Neural cell (in vitro differentiated cells): ENCODE measurements around the gene FAM120C. TPM values are rescaled to one million over a fixed set of nuclear protein-coding genes. Genes with fewer than 3 reads are reported as not detected.

ENCODE experiments used
- H2AFZ ChIP-seq: fragments of 200-600, 300-800 bp; sonication (generic), shearing (Covaris generic); 2 replicates; pipeline ENCODE4 v1.6.0; 2014; ENCODE audit warnings: low read depth, mild to moderate bottlenecking, antibody characterized with exemption, low read length, moderate library complexity
- H3F3A ChIP-seq: fragments of 200-600 bp; shearing (Covaris generic); 2 replicates; pipeline ENCODE4 v1.6.1; 2016; ENCODE audit warnings: mild to moderate bottlenecking, moderate library complexity, mixed read lengths, antibody characterized with exemption, low read length; ENCODE audit not compliant: insufficient read depth, poor library complexity, severe bottlenecking
- H3K27ac ChIP-seq: fragments of 200-600, 300-800 bp; sonication (generic), shearing (Covaris generic); 2 replicates; pipeline ENCODE4 v1.5.1; 2014; ENCODE audit warnings: mild to moderate bottlenecking, low read length, moderate library complexity
- H3K27me3 ChIP-seq: fragments of 300-800, 200-600 bp; sonication (generic), shearing (Covaris generic); 2 replicates; pipeline ENCODE4 v1.6.0; 2014; ENCODE audit warnings: mild to moderate bottlenecking, low read depth, low read length, moderate library complexity; ENCODE audit not compliant: insufficient read depth
- H3K36me3 ChIP-seq: fragments of 300-800, 200-600 bp; sonication (generic), shearing (Covaris generic); 2 replicates; pipeline ENCODE4 v1.5.1; 2014; ENCODE audit warnings: mild to moderate bottlenecking, antibody characterized with exemption, low read length, moderate library complexity; ENCODE audit not compliant: insufficient read depth
- H3K4me2 ChIP-seq: fragments of 300-800, 200-600 bp; sonication (generic), shearing (Covaris generic); 2 replicates; pipeline ENCODE4 v1.6.0; 2014; ENCODE audit warnings: mild to moderate bottlenecking, low read length
- H3K4me3 ChIP-seq: fragments of 300-800, 200-600 bp; sonication (generic), shearing (Covaris generic); 2 replicates; pipeline ENCODE4 v1.5.1; 2014; ENCODE audit warnings: mild to moderate bottlenecking, low read length, moderate library complexity
- H3K79me2 ChIP-seq: fragments of 200-600 bp; shearing (Covaris generic); replicated peaks from 2 replicates; pipeline ENCODE4 v1.6.0; 2014; ENCODE audit warnings: mild to moderate bottlenecking, low read length, moderate library complexity; ENCODE audit not compliant: insufficient read depth
- H3K9ac ChIP-seq: fragments of 300-800, 200-600 bp; sonication (generic), shearing (Covaris generic); 2 replicates; pipeline ENCODE4 v1.6.1; 2016; ENCODE audit warnings: mild to moderate bottlenecking, low read length, mixed read lengths
- H3K9me2 ChIP-seq: fragments of 200-600 bp; shearing (Covaris generic); 2 replicates; pipeline ENCODE4 v1.6.1; 2016; ENCODE audit warnings: mild to moderate bottlenecking, low read length, mixed read lengths; ENCODE audit not compliant: insufficient read depth
- H3K9me3 ChIP-seq: fragments of 200-600, 300-800 bp; sonication (generic), shearing (Covaris generic); 2 replicates; pipeline ENCODE4 v1.6.1; 2016; ENCODE audit warnings: mild to moderate bottlenecking, mixed run types, low read length, moderate library complexity, mixed read lengths
- H4K20me1 ChIP-seq: fragments of 200-600 bp; shearing (Covaris generic); 2 replicates; pipeline ENCODE4 v1.6.1; 2016; ENCODE audit warnings: mild to moderate bottlenecking, mixed run types; ENCODE audit not compliant: insufficient read depth
- EP300 ChIP-seq: fragments of 450-650 bp; conservative IDR thresholded peaks from 2 replicates; pipeline ENCODE4 v1.6.1; 2014; ENCODE audit warnings: antibody characterized with exemption, mild to moderate bottlenecking, moderate library complexity; ENCODE audit not compliant: poor library complexity, severe bottlenecking
- EZH2 ChIP-seq: fragments of 200-600, 300-800 bp; shearing (Covaris generic), sonication (generic); IDR thresholded peaks from 2 replicates; pipeline ENCODE4 v1.6.1; 2014; ENCODE audit warnings: antibody characterized with exemption, low read length, borderline replicate concordance, mild to moderate bottlenecking; ENCODE audit not compliant: insufficient read depth, poor library complexity, severe bottlenecking
- MXI1 ChIP-seq: fragments of 450-650 bp; conservative IDR thresholded peaks from 2 replicates; pipeline ENCODE4 v1.6.1; 2014; ENCODE audit warnings: antibody characterized with exemption, mild to moderate bottlenecking; ENCODE audit not compliant: poor library complexity, severe bottlenecking
- POLR2AphosphoS5 ChIP-seq: IDR thresholded peaks from 2 replicates; pipeline ENCODE4 v1.6.1; 2012
- RAD21 ChIP-seq: fragments of 450-650 bp; conservative IDR thresholded peaks from 2 replicates; pipeline ENCODE4 v1.6.1; 2014; ENCODE audit warnings: antibody characterized with exemption, mild to moderate bottlenecking, moderate library complexity
- SMC3 ChIP-seq: fragments of 450-650 bp; conservative IDR thresholded peaks from 2 replicates; pipeline ENCODE4 v1.6.1; 2014; ENCODE audit warnings: antibody characterized with exemption, mild to moderate bottlenecking, moderate library complexity; ENCODE audit not compliant: poor library complexity
- TAF1 ChIP-seq: IDR thresholded peaks from 2 replicates; pipeline ENCODE4 v1.6.1; 2012; ENCODE audit warnings: low read depth
- polyA plus RNA-seq: library from polyadenylated mRNA; depleted of rRNA; stranded (reverse); fragments of >200 nt; gene quantifications from 2 replicates; pipeline ENCODE4 v1.2.3, GENCODE V29; 2014
- TF ChIP-seq, protein P1 (sequence below): IDR thresholded peaks from 2 replicates; pipeline ENCODE4 v1.6.1; 2012; ENCODE audit warnings: borderline replicate concordance
- TF ChIP-seq, protein P2 (sequence below): fragments of 450-650 bp; IDR thresholded peaks from 2 replicates; pipeline ENCODE4 v1.5.1; 2014; ENCODE audit warnings: antibody characterized with exemption, mild to moderate bottlenecking, moderate library complexity; ENCODE audit not compliant: poor library complexity, severe bottlenecking

The FAM120C gene
- polyA plus RNA-seq, 1 donor from 2014 or later: 2.5 TPM

DNA sequence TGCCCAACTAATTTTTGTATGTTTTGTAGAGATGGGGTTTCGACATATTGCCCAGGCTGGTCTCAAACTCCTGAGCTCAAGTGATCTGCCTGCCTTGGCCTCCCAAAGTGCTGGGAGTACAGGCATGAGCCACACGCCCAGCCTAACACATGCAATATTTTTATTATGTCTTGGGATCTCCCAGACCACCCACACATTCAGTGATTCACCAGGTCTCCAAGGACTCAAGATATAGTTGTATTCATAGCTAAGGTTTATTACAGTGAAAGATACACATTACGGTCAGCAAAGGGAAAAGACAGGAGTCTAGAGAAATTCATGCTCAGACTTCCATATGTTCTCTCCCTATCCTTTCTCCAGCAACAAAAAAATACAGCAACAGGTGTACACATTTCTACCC, 25.5 kb upstream of the FAM120C start:
- Histone ChIP-seq H3K9me2 (no peaks in the 10 kb centered on the region), H3K9ac (no peak overlapping the region), H2AFZ (no peak overlapping the region), H3K27me3 (no peaks in the 10 kb centered on the region), H4K20me1 (no peaks in the 10 kb centered on the region), H3K79me2 (no peaks in the 10 kb centered on the region), H3F3A (no peaks in the 10 kb centered on the region), H3K9me3 (no peaks in the 10 kb centered on the region), H3K4me3 (no peak overlapping the region), H3K36me3 (no peaks in the 10 kb centered on the region), H3K27ac (no peak overlapping the region), H3K4me2 (no peak overlapping the region)
- TF ChIP-seq POLR2AphosphoS5: no peak

DNA sequence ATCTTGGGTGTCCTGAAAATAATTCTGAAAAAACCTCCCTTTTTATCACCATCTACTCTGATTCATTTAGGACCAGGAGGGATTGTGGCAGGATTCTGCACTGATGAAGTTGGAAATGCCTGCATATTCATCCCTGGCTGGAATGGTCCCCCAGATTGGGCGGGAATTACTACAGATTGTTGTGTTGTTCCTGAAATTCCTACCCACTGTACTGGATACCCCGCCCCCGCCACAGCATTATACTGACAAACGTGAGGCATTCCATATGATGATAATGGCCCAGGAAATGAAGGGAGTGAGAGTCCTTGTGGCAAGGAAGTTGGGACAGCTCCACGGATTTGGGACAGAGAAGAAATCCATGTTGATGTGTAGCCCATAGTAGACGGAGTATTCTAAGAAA, 15.2 kb upstream of the FAM120C start:
- Histone ChIP-seq H4K20me1 (no peaks in the 10 kb centered on the region), H3K27ac (no peak overlapping the region), H2AFZ (no peak overlapping the region), H3K9ac (no peak overlapping the region), H3K79me2 (no peaks in the 10 kb centered on the region), H3K27me3 (no peaks in the 10 kb centered on the region), H3K9me2 (no peaks in the 10 kb centered on the region), H3F3A (no peaks in the 10 kb centered on the region), H3K4me3 (no peak overlapping the region), H3K4me2 (no peak overlapping the region), H3K9me3 (no peaks in the 10 kb centered on the region), H3K36me3 (no peaks in the 10 kb centered on the region)
- TF ChIP-seq, protein P1, sequence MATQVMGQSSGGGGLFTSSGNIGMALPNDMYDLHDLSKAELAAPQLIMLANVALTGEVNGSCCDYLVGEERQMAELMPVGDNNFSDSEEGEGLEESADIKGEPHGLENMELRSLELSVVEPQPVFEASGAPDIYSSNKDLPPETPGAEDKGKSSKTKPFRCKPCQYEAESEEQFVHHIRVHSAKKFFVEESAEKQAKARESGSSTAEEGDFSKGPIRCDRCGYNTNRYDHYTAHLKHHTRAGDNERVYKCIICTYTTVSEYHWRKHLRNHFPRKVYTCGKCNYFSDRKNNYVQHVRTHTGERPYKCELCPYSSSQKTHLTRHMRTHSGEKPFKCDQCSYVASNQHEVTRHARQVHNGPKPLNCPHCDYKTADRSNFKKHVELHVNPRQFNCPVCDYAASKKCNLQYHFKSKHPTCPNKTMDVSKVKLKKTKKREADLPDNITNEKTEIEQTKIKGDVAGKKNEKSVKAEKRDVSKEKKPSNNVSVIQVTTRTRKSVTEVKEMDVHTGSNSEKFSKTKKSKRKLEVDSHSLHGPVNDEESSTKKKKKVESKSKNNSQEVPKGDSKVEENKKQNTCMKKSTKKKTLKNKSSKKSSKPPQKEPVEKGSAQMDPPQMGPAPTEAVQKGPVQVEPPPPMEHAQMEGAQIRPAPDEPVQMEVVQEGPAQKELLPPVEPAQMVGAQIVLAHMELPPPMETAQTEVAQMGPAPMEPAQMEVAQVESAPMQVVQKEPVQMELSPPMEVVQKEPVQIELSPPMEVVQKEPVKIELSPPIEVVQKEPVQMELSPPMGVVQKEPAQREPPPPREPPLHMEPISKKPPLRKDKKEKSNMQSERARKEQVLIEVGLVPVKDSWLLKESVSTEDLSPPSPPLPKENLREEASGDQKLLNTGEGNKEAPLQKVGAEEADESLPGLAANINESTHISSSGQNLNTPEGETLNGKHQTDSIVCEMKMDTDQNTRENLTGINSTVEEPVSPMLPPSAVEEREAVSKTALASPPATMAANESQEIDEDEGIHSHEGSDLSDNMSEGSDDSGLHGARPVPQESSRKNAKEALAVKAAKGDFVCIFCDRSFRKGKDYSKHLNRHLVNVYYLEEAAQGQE: no peak
- no peak for TF ChIP-seq SMC3
- no peak for TF ChIP-seq EZH2
- no peak for TF ChIP-seq TAF1
- TF ChIP-seq POLR2AphosphoS5: no peak
- TF ChIP-seq, protein P2, sequence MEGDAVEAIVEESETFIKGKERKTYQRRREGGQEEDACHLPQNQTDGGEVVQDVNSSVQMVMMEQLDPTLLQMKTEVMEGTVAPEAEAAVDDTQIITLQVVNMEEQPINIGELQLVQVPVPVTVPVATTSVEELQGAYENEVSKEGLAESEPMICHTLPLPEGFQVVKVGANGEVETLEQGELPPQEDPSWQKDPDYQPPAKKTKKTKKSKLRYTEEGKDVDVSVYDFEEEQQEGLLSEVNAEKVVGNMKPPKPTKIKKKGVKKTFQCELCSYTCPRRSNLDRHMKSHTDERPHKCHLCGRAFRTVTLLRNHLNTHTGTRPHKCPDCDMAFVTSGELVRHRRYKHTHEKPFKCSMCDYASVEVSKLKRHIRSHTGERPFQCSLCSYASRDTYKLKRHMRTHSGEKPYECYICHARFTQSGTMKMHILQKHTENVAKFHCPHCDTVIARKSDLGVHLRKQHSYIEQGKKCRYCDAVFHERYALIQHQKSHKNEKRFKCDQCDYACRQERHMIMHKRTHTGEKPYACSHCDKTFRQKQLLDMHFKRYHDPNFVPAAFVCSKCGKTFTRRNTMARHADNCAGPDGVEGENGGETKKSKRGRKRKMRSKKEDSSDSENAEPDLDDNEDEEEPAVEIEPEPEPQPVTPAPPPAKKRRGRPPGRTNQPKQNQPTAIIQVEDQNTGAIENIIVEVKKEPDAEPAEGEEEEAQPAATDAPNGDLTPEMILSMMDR: no peak
- no peak for TF ChIP-seq EP300
- TF ChIP-seq MXI1: no peak
- no peak for TF ChIP-seq RAD21

DNA sequence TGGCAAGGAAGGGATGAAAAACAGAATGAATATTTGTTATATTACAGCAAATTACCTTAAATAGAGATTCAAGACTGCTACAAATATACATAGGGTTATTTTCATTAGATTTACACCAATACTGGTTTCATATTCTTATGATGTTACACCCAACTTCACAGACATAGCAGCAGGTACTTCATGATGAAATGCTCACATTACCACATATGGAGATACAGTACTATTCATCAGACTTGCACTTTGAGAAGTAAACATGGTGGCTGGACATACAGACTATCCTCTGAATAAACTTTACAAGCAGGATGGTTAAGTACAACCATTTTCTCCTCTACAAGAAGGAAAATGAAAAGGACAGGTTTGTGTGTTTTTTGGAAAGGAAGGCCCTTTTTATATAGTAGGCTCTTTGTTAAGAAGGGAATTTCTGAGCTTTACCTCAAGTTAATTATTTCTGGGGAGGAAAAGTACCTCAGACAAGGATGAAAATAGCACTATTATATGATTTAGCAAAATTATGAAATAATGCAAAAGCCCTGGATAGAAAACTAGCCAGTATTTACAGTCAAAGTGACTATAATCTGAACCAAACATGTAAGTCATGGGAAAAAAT, 12.0 kb upstream of the FAM120C start:
- no peaks in the 10 kb centered on the region for H3K36me3 ChIP-seq
- H3K27me3 ChIP-seq: no peaks in the 10 kb centered on the region
- H3K9ac ChIP-seq: no peak overlapping the region
- no peaks in the 10 kb centered on the region for H3F3A ChIP-seq
- no peaks in the 10 kb centered on the region for H4K20me1 ChIP-seq
- H2AFZ ChIP-seq: no peak overlapping the region
- H3K27ac ChIP-seq: no peak overlapping the region
- no peak overlapping the region for H3K4me2 ChIP-seq
- no peaks in the 10 kb centered on the region for H3K9me3 ChIP-seq
- no peaks in the 10 kb centered on the region for H3K9me2 ChIP-seq
- TF ChIP-seq EZH2: no peak
- TF ChIP-seq, protein P1: no peak
- H3K4me3 ChIP-seq: no peak overlapping the region
- H3K79me2 ChIP-seq: no peaks in the 10 kb centered on the region
